ENCODE results near the gene GABBR2.
A peak's percentile ranks its signal among the peaks of the same experiment; 100 is the strongest.

Gene GABBR2

DNA sequence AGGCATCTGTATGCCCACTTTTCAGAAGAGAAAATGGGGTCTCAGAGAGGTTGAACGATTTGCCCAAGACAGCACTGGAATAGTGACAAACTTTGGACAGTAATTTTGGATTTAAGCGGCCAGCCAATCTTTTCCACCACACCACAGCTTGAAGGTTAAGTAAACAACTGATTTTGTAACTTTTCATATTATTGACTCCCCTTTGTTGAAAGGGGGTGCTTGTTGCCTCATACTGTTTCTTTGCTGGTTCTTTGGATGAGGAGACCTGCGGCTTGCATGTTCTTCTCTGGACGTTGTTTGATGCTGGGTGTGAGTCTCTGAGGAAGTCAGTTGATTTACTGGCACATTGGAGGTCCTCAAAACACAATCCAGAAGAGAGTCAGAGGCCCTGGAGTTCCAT, 11.7 kb upstream of the GABBR2 start:
- no peak for DNase-seq (ENCODE audit: low read depth)

DNA sequence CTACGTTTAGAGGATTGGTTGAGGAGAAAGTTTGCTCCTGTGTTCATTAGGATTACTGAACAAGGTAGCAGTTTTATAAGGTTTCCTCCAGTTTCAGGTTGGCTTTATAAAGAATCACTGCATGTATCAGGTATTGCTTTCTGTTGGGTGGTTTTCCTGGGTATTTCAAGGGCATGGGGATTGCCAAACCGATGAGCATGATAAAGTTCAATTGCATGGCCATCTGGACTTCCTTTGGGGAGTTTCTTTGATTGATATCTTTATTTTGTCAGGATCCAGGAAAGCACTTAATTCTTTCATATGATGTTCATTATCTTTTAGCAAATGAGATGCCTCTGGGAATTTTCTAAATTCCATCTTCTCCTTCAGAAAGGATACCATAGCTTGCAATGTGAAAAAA, 10.3 kb upstream of the GABBR2 start:
- no peak for DNase-seq (ENCODE audit: low read depth)

DNA sequence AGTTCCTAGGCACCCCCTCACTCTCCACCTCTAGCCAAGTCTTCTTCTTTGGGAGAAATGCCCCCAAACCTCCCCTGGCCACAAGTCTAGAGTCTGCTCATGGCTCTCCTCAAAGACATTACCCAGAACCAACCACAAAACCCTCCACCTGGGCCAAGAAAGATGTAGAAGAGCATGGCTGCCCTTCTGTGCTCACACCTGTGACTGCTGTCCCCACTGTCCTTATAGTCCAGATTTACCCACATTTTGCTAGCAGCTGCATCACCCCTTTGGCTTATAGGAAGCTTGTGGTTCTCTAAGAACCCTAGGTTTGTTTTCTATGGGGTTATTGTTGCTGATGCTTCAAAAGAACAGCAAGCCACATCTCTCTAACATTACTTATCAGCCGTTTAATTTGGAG, 6.1 kb upstream of the GABBR2 start:
- no peak for DNase-seq (ENCODE audit: low read depth)

DNA sequence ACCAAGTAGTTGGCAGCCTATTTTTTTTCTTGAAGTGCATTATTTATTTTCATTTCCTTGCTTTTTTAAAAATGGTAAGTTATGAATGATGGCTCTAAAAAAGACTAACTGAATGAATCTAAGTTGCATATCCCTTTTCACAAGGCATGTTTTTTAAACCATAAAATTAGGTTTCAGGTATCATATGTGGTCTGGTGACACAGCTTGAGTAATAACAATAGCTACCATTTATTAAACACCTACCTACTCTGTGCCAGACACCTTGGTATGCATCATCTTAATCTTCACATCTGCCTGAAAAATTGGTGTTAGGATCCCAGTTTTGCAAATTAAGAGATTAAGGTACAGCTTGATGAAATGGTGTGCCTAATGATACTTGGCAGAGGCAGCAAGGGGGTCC, 4.3 kb upstream of the GABBR2 start:
- no peak for DNase-seq (ENCODE audit: low read depth)

GRCh38 chr9:98709968-98710965, 1.5 kb upstream of the GABBR2 start:
- peak; percentile 73 for DNase-seq (ENCODE audit: low read depth)

GRCh38 chr9:98708103-98708932, 417 bp downstream of the GABBR2 start:
- no peak for DNase-seq (ENCODE audit: low read depth)

- peak; percentile 72 for DNase-seq (ENCODE audit: low read depth)
Measured at GRCh38 chr9:98707166-98708102, 1.3 kb downstream of the GABBR2 start.

GRCh38 chr9:98706651-98707165, 2.0 kb downstream of the GABBR2 start:
- no peak for DNase-seq (ENCODE audit: low read depth)

- no peak for DNase-seq (ENCODE audit: low read depth)
Measured at GRCh38 chr9:98702835-98703380, 5.8 kb downstream of the GABBR2 start.

DNA sequence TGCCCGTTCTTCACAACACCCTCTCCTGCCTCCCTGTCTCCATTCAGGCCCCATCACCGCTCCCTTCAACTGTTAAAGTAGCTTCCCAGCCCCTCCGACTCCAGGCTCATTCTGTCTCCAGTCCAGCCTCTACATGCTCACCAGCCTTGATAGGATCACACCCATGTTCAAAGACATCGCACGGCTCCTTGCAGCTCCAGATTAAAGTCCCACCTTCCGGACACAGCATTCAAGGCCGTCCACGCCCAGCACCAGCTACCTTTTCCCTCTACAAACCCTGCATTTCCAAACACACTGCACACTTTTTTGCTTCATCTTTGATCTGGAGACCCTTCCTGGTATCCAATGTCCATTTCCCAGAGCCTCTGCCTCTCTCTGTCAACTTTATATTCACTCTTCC, 6.4 kb downstream of the GABBR2 start:
- DNase-seq (ENCODE audit: low read depth) = no peak

DNA sequence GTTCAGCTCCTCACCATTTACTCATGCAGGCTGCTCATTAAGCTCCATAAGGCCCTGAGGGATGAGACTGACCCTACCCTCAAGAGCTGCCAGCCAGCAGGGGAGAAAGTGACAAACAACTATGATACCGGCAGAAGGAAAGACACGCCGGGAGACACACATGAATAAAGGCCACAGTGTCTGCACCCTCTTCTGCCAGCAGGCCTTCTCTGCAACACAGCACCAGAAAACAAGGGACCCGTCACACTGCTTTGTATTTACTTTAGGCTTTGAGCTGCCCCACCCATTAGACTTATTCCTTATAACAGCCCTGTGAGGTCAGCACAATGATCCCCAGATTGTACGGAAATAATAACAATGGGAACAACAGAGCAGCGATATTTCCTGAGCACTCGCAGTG, 7.2 kb downstream of the GABBR2 start:
- no peak for DNase-seq (ENCODE audit: low read depth)

DNA sequence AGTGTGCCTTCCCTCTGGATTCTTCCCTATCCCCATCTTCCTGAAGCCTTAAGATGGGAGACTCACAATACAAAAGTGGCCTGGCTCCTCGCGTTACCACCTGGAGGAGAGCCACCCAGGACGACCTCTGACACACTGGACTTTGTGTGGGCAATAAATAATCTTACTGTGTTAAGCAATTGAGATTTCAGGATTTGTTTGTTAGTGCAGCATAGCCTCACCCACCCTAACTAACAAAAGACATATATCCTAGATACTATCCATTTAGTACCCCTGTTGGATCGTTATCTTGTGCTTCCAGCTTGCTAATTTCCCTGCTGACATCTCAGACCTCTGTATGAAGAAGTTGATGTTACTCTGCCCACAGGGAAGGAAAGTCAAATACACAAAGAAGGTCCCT, 7.9 kb downstream of the GABBR2 start:
- no peak for DNase-seq (ENCODE audit: low read depth)

GRCh38 chr9:98698856-98699255, 9.9 kb downstream of the GABBR2 start:
- DNase-seq (ENCODE audit: low read depth) = no peak

DNA sequence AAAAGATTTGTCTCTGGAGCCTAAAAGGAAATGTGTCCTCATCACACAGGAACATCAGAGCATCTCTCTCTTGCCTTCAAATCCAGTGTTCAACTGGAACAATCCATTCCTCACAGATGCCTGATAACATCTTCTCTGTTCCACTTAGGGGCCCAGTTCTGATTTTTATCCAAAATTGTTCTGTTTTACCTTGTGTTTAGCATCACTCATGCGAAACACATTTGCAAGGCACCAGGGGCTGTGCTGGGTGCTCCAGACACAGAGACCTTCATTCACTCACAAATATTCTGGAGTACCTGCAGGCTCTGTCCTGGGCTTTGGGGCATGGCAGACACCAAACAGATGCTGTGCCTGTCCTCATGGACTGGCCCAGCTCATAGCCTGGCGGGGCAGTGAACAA, 13.8 kb downstream of the GABBR2 start:
- DNase-seq (ENCODE audit: low read depth) = no peak

- DNase-seq (ENCODE audit: low read depth) = no peak
Measured at GRCh38 chr9:98692392-98692791, 16.3 kb downstream of the GABBR2 start.

DNA sequence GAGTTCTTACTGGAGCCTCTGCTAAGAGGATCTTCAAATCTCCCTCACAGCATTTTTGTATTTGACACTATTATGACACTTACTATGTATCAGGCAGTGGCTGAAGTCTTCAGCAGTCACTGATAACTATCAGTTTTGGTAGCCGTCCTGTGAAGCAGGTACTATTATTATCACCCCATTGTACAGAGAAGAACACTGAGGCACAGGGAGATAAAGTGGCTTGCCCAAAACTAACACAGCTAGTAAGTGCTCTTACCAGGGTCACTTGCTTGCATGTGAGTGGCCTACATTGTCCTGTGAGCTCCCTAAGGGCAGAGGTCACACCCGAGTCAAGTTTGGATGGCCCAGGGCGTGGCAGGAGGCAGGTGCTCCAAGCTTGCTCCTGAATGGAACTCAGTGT, 16.8 kb downstream of the GABBR2 start:
- DNase-seq (ENCODE audit: low read depth) = no peak

GRCh38 chr9:98690686-98691085, 18.0 kb downstream of the GABBR2 start:
- DNase-seq (ENCODE audit: low read depth) = no peak

DNA sequence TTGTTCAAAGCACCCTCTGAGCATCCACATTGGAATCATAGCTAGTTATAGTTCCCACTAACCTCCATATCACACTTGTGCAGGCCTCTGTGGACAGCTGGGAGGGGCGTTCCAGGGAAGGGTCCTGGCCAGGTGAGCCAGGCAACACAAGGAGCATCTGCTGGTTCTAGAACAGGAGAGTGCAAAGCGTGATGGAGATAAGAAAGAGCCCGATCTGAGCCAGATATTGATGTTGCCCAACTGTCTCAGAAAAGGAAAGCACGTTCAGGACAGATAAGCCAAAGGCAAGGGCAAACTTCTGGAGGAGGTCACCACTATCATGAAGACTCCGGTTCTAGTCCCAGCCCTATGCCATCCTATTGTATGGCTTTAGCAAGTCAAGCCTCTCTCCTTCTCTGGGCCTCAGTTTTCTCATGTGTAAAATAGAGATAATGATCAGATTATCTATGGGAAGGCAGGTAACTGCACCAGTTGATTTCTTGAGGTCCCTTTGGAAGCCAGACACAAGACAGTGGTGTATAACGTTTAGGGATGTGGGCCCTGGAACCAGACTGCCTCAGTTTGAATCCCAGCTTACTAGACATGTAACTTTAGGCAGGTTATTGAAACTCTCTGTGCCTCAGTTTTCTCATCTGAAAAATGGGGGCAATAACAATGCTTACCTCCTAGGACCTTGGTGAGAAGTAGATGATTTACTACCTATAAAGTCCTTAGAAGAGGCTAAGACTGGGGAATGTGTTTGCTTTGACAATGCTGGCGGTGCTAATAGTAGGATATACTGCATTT, 19.8 kb downstream of the GABBR2 start:
- no peak for DNase-seq (ENCODE audit: low read depth)

- no peak for DNase-seq (ENCODE audit: low read depth)
Measured at GRCh38 chr9:98687911-98688310, 20.8 kb downstream of the GABBR2 start.
